ENCODE measurements around the gene SCFD2.
A peak's percentile ranks its signal among the peaks of the same experiment; 100 is the strongest.
"Not testable (repeated sequence)": the region's sequence is repeated elsewhere in the genome, so short reads cannot be mapped to it uniquely, and the experiment has no call there.

Gene SCFD2

DNA sequence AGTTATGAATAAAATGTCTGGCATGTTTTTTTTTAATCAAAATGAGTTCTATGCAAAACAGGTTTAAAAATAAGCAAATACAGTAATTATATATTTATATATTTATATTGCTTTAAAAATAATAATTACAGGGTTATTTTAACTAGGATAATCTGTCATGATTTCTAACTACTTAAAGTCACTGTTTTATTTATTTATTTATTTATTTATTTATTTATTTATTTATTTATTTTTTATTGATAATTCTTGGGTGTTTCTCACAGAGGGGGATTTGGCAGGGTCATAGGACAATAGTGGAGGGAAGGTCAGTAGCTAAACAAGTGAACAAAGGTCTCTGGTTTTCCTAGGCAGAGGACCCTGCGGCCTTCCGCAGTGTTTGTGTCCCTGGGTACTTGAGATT, 129.2 kb downstream of the SCFD2 start:
- ATAC-seq, result not testable (repeated sequence)

DNA sequence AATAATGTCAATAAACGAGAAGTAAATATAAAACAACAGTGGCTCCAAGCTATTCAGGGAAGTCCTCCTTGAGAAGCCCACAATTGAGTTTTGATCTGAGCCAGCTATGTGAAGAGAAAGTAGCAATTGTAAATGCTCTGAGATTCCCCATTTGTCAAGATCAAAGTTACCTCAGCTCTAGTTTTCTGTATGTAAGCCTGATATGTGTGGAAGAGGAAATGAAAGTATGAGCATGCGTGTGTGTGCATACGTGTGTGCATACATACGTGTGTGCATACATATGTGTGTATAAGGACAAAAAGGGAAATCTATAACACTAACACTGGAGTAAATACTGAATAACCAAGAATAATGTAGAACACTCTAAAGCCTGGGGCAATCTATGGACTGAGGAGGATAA, 130.3 kb downstream of the SCFD2 start:
- no peak for ATAC-seq

DNA sequence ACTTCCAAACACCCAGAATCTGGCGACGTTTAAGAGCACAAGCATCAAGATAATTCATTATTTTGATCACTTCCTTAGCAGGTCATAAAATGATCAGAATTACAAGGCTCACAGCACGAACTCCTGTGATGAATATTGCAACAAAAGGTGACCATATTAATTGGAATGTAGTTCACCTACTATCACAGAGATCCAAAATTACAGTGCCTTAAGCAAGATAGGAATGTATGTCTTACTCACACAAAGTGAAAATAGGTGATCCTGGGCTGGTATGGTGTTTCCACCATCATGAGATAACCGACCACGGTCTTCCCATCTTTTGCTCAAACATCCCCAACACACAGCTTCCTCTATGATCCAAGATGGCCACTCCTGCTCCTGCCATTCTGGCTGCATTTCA, 131.2 kb downstream of the SCFD2 start:
- no peak for ATAC-seq

DNA sequence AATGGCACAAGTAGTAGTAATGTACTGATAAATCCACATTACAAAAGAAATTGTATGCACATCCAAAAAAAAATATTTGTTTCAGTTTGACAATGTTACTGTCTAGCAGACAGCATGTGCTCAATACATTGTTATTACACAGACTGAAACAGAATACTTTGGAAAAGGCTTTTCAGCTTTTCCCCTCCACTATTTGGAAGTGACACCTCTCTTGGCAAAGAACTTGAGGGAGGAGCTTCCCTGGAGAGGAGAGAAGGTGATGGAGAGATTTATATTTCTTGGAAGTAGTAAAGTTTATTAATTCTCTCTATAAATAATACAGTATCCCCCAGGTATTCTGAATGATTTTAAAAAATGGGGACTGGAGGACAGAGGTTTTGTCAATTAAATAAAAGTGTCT, 131.8 kb downstream of the SCFD2 start:
- ATAC-seq, result no peak

DNA sequence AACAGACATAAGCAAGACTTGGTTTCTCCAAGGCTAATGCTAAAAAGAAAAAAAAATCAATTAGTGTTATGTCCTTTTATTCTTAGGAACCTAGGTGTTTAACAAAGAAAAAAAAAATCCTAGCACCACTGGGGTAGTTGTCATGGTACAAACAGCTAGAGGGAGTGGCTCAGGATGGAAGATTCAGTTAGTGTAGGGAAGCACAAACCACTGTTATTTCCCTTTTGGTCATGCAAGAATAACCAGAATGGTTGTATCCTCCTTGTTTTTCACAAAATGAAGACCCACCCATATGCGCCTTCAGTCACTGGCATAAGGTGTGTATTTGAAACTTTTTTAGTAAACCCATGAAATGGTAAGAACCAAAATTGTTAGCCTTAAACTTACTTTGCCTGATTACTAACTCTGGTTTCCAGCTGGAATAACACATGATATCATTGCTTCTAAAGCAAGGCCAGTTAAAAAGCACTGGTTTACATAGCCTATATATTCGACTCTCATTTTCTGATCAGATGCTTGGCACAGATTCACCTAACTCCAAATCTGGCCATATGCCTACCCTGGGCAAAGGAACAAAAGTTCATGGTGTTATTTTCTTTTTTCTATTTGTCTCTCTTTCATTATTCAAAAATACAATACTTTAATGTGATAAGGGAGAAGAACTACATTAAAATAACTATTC, 132.6 kb downstream of the SCFD2 start:
- ATAC-seq, result no peak

DNA sequence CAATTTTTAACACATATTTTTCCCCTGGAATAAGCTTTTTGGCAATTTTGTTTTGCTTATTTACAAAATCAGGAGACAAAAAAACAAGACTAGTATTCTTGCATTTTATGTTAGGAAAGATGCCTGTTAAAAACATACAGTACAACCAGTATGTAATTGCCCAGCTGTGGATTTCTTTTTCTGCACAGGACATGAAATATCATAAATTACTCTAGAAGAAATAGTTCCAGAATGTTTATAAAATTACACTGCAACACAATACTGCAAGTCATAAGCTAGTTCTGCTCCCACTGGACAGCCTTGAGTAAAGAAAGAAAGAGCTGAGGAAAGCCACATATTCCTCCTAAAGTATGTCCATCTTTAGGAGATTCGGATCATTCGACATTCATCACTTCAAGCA, 133.5 kb downstream of the SCFD2 start:
- no peak for ATAC-seq

DNA sequence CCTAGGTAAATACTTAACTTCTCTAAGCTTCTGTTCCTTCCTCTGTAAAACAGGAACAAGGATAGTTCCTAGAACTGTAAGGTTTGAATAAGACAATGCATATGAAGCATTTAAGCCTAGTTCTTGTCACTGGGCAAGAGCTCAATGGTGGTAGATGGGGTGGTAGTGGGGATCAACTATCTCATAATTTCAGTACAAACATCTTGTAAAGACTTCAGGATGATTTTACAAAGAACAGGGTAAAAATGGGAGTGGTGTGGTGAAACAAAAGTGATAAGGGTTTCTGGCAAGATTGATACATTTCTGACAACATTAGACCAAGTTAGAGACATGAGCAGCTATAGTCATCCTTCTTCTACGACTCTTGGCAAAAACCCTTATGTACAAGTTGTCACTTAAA, 137.8 kb downstream of the SCFD2 start:
- no peak for ATAC-seq

DNA sequence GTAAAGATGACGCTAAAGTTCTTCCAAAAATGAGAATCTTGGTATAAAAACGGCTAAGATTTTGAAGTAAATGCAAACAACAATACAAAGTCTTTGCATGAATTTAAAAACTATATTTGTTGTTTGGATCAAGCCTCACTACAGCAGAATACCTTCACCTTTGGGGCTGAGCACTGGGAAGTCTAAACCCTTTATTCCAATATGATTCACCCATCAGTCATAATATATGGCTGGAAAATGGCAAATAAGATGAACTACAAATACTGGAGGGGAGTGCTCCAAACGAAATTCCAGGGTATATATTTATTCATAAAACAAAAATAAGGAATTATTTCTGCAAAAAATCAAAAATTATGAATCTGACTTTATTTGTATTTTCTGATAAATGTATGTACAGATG, 138.4 kb downstream of the SCFD2 start:
- ATAC-seq, result no peak

DNA sequence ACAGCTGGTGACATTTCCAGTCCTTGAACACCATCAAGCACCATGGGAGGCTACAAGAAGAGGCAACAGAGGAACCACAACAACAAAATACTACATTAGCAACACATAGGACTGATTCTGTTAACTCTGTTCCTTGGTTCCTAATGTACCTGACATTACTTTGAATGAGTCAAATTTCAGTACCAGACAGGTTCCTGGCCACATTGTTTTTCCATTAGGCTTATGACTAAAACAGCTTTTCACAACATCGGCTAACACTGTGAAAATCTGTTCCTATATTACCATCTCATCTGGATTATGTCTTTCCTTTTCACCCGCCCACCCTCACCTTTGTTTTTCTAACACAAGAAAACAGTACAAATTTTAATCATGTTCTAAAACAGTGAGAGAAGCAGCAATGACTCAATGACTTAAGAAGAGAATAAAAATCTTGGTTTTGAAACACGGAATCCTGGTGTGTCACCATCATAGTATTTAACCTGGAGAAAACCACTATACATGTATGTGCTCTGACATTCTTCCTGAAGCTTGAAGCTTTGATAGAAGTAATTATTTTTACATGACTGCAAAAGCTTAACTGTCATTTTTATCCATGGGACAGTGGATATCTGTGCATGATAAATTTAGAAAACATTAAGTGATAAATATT, 143.9 kb downstream of the SCFD2 start:
- ATAC-seq, result no peak

DNA sequence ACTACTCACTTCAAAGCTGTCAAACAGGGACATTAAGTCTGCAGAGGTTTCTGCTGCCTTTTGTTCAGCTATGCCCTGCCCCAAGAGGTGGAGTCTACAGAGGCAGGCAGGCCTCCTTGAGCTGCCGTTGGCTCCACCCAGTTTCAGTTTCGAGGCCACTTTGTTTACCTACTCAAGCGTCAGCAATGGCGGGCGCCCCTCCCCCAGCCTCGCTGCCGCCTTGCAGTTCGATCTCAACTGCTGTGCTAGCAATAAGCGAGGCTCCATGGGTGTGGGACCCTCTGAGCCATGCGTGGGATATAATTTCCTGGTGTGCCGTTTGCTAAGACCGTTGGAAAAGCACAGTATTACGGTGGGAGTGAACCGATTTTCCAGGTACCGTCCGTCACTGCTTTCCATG, 146.7 kb downstream of the SCFD2 start:
- not testable (repeated sequence) for ATAC-seq

DNA sequence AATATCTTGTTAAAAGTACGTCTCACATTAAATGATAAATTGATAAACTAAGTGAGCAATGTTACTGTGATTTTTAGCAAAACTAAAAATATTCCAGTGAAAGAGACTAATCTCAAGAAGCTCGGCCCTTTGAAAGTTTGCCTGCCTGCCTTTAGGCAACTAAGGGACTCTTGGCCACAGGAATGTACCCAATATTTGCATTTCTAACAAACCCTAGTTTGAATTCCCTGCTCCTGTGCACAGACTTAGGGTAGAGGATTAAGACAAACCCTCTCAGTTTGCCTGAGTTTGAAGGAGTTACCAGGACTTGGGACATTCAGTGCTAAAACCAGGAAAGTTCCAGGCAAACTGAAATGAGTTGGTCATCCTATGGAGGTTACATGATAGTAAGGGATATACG, 157.1 kb downstream of the SCFD2 start:
- ATAC-seq, result no peak

DNA sequence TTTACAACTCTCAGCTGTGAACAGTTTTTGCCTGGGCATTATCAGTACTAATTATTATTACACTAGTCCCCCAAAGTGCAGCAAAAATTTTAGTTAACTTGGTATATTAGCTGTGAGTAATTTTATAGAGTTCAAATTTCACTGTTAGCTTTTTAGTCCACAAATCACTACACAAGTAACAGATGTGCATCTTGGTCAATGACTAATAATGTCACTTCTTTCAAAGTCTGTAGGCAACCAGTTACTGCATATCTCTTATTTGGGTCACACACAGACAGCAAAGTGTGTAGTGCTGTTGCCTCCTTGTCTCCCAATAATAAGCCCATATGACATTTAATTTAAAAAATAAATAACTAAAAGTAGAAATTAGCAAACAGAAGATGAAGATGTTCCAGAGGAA, 159.9 kb downstream of the SCFD2 start:
- no peak for ATAC-seq

DNA sequence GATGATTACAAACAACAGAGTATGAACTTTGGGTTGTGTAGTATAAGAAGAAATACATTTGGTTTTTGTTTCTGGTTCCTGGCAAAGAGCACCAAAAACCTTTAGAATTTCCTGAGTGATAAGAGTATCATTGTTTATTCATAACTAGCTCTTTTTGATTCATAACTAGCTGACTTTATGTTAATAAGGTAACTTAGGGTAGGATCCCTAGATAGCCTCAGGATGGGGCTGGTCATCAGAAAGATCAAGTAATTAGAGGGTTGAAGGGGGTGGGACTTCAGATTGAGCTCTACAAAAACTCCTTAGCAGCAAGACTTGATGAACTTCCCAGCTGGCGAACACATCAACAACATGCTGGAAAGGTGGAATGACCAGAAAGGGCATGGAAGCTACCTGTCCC, 166.5 kb downstream of the SCFD2 start:
- ATAC-seq, result peak in 1 of 2 donors; percentile 7

DNA sequence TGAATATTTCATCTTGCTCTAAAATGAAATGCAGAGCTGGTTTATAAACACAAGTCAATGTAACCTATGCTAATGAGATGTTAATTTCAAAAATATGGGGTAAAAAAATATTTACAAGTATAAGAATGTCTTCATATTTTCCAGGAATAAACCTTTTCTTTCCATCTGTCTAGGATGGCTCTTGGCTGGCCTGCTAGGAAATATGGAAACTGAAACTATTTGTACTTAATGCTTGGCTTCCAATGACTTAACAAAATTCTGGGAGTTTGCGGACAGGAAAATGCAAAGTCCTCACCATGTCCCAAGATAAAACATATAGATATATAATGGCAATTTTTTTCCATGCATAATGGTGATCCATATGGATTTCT, 168.1 kb downstream of the SCFD2 start:
- no peak for ATAC-seq

DNA sequence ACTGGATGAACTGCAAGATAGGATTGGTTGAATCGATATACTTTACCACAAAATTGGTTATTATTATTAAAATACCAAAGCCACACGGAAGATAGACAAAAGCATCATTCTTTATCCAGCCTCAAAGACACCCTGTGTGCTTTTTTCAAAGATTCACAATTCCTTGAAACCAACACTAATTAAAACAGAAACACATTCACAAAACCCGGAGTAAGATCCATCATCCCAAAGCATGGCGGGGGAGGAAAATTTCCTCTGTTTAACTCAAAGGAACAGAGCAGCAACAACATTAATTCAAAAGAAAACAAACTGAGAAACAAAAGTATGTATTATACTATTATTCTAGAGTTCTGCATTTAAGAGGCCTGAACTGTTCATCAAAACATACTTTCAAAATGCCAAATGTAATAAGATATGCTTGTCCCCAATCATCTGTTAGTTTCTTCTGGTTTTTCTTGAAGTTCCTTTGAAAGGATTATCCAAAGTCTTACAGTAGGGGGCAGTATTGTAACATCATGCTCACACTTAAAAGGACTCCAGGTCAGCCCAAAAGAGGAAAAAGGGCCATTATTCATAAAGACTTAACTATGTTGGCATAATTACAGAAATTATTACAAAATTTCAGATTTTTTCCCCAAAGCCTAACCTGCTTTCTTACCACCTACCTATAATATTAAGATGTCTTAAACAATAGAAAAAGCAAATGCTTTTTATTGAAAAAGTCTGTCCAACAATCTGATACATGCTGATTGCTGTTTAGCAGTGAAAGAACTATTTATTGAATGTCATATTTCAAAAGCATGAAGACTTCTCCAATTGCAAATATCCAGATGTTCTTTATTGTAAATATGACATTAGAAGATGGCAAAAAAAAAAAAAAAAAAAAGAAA, 168.7 kb downstream of the SCFD2 start:
- ATAC-seq, result no peak

DNA sequence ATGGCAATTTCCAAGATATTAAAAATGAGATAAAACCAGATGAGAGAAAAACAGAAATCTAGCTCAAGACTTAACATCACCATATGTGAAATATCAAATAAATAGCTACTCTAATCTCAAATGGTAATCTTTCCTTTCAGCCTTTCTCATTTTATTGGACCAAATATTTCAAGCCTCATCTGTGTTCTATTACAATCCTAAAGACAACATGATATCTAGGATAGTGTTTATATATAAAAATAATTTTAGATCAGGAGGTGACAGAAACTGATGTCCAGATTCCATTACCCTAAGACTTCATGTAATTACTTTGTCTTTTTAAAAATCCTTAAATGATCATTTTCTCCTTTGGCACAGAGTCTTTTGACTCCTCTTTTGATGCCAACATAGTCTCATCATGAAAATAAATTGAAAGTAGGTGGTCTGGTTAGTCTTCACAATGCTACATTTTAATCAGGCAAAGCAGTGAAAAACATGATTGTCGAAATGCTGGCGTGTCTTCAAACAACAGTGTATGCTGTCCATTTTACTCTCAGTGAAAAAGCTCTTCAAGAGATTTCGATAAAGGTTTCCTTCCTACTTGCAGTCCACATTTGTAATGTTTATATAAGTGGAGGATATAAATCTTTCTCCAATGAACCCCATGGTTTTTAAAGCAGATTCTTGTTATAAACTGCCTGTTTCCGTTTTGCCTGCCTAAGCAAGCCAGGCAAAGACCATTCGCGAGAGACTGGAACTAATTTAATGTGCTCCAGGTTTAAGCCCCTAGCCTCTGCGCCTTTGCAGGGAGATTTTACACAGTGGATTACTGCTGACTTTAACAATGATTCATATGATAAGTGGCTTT, 169.8 kb downstream of the SCFD2 start:
- no peak for ATAC-seq

DNA sequence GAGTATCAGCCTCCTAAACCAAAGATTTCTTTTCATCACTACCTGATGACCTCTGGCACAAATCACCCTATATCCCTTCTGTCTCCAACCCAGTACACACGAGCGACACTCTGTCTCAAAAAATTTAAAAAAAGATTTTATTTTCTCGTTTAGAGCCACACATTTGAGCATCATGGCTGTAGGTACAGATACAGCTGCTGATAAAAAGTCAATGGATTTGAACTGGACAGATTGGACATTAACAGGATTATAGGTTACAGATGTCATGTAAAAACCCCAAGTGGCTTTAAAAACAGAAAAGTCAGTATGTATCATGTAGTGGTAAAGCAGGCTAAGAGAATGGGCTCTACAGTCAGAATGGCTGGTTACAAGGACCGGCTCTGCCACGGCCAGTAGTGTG, 171.1 kb downstream of the SCFD2 start:
- no peak for ATAC-seq

DNA sequence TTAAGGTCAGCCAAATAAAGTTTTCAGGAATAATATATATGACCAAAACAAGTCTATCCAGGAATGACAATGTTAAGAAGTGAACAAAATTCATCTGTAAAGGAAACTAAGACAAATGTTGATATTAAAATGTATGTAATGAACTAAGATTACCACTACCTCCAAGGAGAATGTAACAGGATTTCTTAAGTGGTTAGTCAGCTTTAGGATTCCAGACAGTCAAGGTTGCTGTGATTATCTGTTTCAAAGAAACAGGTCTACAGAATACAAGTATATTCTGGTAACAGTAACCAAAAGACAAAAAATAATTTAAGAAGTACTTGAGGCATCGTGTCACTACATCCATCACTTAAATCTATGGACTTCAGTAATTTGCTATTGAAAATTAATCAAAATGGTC, 172.8 kb downstream of the SCFD2 start:
- ATAC-seq, result no peak

DNA sequence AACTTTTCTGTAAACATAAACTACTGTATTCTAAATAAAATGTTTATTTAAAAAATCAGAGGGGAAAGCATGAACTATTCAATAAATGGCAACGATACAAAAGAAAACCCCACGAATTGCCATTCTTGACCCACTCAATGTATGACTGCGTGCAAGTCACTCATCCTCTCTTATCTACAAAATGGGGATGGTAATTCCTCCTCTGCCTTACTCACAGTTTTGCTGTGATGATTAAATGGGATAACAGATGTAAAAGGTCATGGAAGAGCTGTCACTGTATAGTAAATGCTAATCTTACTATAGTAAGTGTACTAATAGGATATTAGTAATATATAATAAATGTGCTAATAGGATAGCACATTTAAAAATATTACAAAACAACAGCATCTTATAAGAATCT, 173.4 kb downstream of the SCFD2 start:
- no peak for ATAC-seq

DNA sequence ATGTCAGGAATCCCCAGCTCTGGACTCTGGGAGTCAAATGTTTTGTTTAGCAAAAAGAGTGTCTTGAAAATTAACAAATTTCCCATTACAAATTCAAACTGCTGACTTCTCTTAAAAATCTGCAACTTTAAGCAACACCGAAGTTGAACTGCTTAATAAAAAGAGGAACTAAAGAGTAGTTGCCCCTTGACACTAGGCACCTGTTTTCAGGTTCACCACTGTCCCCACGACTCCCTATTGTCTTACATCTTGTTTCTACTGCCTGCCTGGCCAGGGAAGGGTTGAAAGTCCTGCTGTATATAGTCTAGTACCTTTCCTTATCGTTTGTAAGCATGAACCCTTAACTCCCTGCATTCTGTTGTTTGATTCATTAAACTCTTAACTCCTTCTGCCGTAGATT, 173.9 kb downstream of the SCFD2 start:
- no peak for ATAC-seq

DNA sequence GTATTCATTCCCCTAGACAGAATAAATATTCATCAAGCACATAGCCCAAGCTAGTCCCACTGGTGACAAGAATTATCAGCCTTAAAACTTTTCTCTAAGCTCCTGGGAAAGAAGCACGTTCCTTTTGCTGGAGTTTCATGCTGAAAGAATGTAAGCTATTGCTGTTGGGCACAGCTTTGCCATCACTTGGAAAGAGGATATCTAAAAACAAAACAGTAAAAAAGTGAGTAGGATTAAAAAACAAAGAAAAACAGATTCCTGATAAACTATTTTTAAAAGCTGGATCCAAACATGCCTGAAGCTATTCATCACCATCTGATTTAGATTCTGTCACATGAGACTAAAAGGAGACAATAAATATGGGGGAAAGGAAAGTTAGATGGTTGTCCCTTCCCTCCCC, 176.8 kb downstream of the SCFD2 start:
- ATAC-seq, result no peak

DNA sequence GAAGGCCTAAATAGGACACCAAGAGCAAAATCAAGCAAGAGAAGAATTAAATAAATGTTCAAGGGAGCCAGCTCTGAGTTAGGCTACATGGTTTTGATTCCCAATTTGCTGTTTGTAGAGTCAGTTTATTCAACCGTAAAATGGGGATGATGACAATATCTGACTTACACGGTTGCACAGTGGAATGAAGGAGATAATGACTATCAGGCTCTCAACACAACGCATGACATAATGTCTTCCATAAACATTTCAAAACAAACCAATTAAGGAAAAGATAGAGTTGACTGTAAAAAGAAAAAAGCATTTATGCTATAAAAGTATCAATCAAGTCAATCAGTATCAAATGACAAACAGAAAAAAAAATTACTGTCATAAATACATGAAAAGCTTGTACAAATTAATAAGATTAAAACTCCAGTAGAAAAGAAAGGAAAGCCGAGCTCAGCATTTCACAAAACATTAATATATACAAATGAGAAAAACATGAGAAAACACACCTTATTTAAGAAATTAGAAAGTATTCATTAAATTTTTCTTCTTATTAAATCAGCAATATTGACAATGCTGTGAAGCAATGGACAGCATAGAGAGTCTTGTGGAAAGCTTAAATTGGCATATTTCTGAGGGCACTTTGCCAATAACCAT, 179.0 kb downstream of the SCFD2 start:
- ATAC-seq, result no peak

Data from activated CD4-positive, CD25-positive, alpha-beta regulatory T cell treated with anti-CD3 and anti-CD28 coated beads, Interleukin-2, amount 50 U/mL, for 24 hours (primary cell).